Kidney (tissue), 14 donors: ENCODE measurements around the gene RDH8. TPM values are rescaled to one million over a fixed set of nuclear protein-coding genes. Genes with fewer than 3 reads are reported as not detected.

Source experiments
- DNase-seq, 5 donors: peaks; one replicate each; pipeline ENCODE4 v3.0.0-alpha.2; 2013 to 2020
- FAIRE-seq: peaks from 2 replicates; lab custom pipeline; 2012; peaks lifted over from hg19 to GRCh38; lab: Jason Lieb, UNC
- H3K27ac ChIP-seq, 2 donors: one replicate each; pipeline ENCODE4 v1.7.0; 2013; ENCODE audit warnings: low read depth in 2 of 2, low read length in 2 of 2, inconsistent platforms in 1 of 2
- H3K27me3 ChIP-seq: one replicate; pipeline ENCODE4 v1.7.1; 2013; ENCODE audit warnings: low read length, inconsistent platforms; ENCODE audit not compliant: control insufficient read depth, insufficient read depth
- H3K36me3 ChIP-seq, 3 donors: one replicate each; pipeline versions ENCODE4 v1.7.0 to v1.7.1; 2013; ENCODE audit warnings: low read length in 3 of 3, control low read depth in 1 of 3, inconsistent platforms in 1 of 3; ENCODE audit not compliant: insufficient read depth in 3 of 3, control insufficient read depth in 2 of 3
- H3K4me1 ChIP-seq, 3 donors: one replicate each; pipeline versions ENCODE4 v1.7.0 to v1.7.1; 2013; ENCODE audit warnings: low read length in 3 of 3, inconsistent platforms in 1 of 3, low read depth in 1 of 3; ENCODE audit not compliant: control insufficient read depth in 2 of 3, insufficient read depth in 2 of 3
- H3K4me3 ChIP-seq, 3 donors: one replicate each; pipeline versions ENCODE4 v1.7.0 to v1.8.1; 2013; ENCODE audit warnings: low read length in 3 of 3, control low read depth in 1 of 3, inconsistent platforms in 1 of 3
- H3K9ac ChIP-seq, 3 donors: one replicate each; pipeline versions ENCODE4 v1.7.0 to v1.7.1; 2013; ENCODE audit warnings: low read length in 3 of 3, control low read depth in 1 of 3, inconsistent platforms in 1 of 3
- H3K9me3 ChIP-seq, 3 donors: one replicate each; pipeline versions ENCODE4 v1.7.0 to v1.7.1; 2013; ENCODE audit warnings: low read length in 3 of 3, control low read depth in 1 of 3, inconsistent platforms in 1 of 3; ENCODE audit not compliant: control insufficient read depth in 2 of 3, insufficient read depth in 1 of 3
- intact Hi-C: fragments of 100-400 bp; cut with DNase I; formaldehyde crosslinking; loops from one replicate; pipeline ENCODE4 v1.11.1; 2022
- polyA plus RNA-seq: library from polyadenylated mRNA; stranded (reverse); fragments of 350-450 nt; fragmentation: Illumina TruSeq; extraction: RNeasy Lipid Tissue Mini Kit (QIAGEN cat#74804); gene quantifications from one replicate; pipeline ENCODE4 v1.2.3, GENCODE V29; 2014; ENCODE audit warnings: low read depth, low replicate concordance; ENCODE audit not compliant: insufficient read depth
- total RNA-seq: library from RNA; stranded (reverse); fragmentation: NEBNext Ultra II Directional; extraction: Animal tissue kit (Norgen Biotek cat#: 25700); gene quantifications from one replicate; pipeline ENCODE4 v1.2.1, GENCODE V29; 2021
- TF ChIP-seq, protein P1 (sequence below): IDR thresholded peaks from 3 replicates; pipeline ENCODE4 v1.5.1; 2012; ENCODE audit warnings: mild to moderate bottlenecking, moderate library complexity, borderline replicate concordance; ENCODE audit not compliant: insufficient read depth; ENCODE audit errors: extremely low read depth
- donor health status: control.
- donor health status: control.
- donor health status: control.
- donor health status: control.
- donor health status: control.
- donor health status: DM: yes; HTN: yes; CAD: no.
- donor health status: Normal renal cell carcinoma (clear cell type).

The RDH8 gene
- total and polyA plus RNA-seq, 2 donors from 2014 or later = not detected

DNA sequence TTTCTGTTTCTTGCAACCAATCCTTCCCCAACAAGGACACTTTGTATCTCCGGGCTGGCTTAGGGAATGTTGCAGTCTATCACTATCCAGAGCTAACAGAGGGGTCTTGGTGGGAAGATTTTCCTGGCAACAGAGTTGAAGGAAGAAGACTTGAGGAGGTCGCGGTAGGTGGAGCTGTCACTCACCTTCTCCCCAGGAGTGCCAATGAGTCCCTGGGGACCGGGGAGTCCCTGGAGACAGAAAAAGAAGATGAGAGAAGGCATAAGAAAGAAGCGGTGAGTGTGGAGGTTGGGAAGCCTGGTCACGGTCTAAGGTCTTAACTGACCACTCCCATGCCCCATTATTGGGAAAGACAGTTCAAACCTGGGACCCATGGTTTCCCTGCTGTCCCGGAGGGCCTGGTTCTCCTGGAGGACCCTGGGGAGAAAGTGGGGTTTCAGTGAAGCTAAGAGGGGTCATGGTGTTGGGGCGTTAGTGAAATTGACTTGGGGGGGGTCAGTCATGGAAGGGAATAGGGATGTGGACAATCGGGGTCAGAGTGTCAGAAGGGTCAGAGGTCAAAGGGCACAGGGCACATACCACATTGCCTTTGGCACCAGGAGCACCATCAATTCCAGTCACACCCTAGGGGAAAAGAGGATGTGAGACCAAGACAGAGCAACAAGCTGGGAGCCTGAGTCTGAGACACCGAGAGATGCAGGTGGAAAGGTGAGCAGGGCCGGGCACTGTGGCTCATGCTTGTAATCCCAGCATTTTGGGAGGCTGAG, 21.7 kb upstream of the RDH8 start:
- no peak overlapping the region for H3K27ac ChIP-seq
- H3K4me1 ChIP-seq = no peaks in the 10 kb centered on the region
- DNase-seq = no peak
- no peak for FAIRE-seq
- TF ChIP-seq, protein P1, sequence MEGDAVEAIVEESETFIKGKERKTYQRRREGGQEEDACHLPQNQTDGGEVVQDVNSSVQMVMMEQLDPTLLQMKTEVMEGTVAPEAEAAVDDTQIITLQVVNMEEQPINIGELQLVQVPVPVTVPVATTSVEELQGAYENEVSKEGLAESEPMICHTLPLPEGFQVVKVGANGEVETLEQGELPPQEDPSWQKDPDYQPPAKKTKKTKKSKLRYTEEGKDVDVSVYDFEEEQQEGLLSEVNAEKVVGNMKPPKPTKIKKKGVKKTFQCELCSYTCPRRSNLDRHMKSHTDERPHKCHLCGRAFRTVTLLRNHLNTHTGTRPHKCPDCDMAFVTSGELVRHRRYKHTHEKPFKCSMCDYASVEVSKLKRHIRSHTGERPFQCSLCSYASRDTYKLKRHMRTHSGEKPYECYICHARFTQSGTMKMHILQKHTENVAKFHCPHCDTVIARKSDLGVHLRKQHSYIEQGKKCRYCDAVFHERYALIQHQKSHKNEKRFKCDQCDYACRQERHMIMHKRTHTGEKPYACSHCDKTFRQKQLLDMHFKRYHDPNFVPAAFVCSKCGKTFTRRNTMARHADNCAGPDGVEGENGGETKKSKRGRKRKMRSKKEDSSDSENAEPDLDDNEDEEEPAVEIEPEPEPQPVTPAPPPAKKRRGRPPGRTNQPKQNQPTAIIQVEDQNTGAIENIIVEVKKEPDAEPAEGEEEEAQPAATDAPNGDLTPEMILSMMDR = no peak
- H3K4me3 ChIP-seq = no peak overlapping the region
- intact Hi-C loops = no loop called here
- H3K9ac ChIP-seq = no peak overlapping the region
- no peaks in the 10 kb centered on the region for H3K9me3 ChIP-seq
- no peaks in the 10 kb centered on the region for H3K36me3 ChIP-seq
- no peaks in the 10 kb centered on the region for H3K27me3 ChIP-seq

DNA sequence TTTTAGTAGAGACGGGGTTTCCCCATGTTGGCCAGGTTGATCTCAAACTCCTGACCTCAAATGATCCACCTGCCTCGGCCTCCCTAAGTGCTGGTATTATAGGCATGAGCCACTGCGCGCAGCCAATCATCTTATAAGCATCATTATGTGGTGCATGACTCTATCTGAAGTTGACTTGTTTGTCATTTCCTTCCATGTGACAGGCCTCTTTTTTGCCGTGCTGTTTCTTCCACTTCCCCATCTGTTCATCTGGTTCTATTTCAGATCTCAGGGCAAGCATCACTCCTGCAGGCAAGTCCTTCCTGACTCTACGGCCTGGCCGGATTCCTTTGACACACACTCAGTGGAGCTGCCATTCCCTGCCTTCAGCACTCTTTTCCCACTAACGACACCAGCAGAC, 18.2 kb upstream of the RDH8 start:
- no peak for DNase-seq
- no peaks in the 10 kb centered on the region for H3K9me3 ChIP-seq
- H3K27ac ChIP-seq = no peak overlapping the region
- TF ChIP-seq, protein P1 = no peak
- H3K4me3 ChIP-seq = no peak overlapping the region
- FAIRE-seq = no peak
- peaks cover 1% of the 10 kb centered on the region for H3K27me3 ChIP-seq
- H3K36me3 ChIP-seq = no peaks in the 10 kb centered on the region
- intact Hi-C loops = no loop called here
- H3K9ac ChIP-seq = no peak overlapping the region
- no peaks in the 10 kb centered on the region for H3K4me1 ChIP-seq

DNA sequence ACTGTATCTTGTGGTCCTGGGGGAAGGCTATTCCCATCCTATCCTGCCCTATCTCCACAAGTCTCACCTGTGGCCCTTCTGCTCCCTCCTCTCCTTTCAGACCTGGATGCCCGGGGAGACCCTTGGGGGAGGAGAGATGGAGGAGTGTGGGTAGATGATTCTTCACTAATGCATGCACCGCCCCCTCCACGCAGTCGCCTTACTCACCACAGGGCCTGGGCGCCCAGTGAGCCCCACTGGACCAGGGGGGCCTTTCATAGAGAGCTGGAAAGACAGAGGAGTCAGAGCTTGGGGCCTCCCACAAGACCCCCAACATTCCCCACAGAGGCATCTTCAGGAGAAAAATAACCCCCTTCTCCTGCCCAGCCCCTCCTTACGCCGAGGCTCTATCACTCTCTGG, 17.3 kb upstream of the RDH8 start:
- TF ChIP-seq, protein P1 = no peak
- DNase-seq = no peak
- Histone ChIP-seq H3K36me3 (no peaks in the 10 kb centered on the region), H3K27ac (no peak overlapping the region), H3K4me3 (no peak overlapping the region), H3K9ac (no peak overlapping the region), H3K9me3 (no peaks in the 10 kb centered on the region), H3K4me1 (no peaks in the 10 kb centered on the region), H3K27me3 (peaks cover 2% of the 10 kb centered on the region)
- FAIRE-seq = no peak
- intact Hi-C loops = no loop called here
